ENCODE results near the gene PARP9. TPM values are rescaled to one million over a fixed set of nuclear protein-coding genes. Genes with fewer than 3 reads are reported as not detected.

Gene PARP9
- total and polyA plus RNA-seq, 2 of the 4 experiments (the other 2 are of a cell fraction) = 6.7 to 7.7 TPM

GRCh38 chr3:122555275-122556071 lies 8.6 kb downstream of the PARP9 start:
- TF ChIP-seq RAD21 (IDR thresholded peaks at IDR 0.05; ENCODE audit: low read length) (no peak), RFX5 (IDR thresholded peaks at IDR 0.05; ENCODE audit: low read depth, low read length) (no peak), MXI1 (IDR thresholded peaks at IDR 0.05; ENCODE audit: borderline replicate concordance, low read depth, low read length) (no peak), MAFK (IDR thresholded peaks at IDR 0.05; ENCODE audit: low read depth, low read length) (peak; percentile 84), BHLHE40 (IDR thresholded peaks at IDR 0.05; ENCODE audit: low read depth, low read length) (no peak), SMC3 (IDR thresholded peaks at IDR 0.05; ENCODE audit: low read depth, low read length) (no peak), POLR2A (IDR thresholded peaks at IDR 0.05; ENCODE audit: low read depth, low read length) (no peak), CEBPB (IDR thresholded peaks at IDR 0.05; ENCODE audit: low read depth, low read length) (no peak)
- Histone ChIP-seq H4K20me1 (ENCODE audit: insufficient read depth, low read length) (no peaks in the 10 kb centered on the region), H2BK15ac (ENCODE audit: low read depth, low read length) (no peak overlapping the region), H3K9ac (ENCODE audit: low read depth, low read length) (no peak overlapping the region), H2BK5ac (ENCODE audit: low read depth, low read length, poor library complexity, severe bottlenecking) (no peak overlapping the region), H3K27me3 (ENCODE audit: control insufficient read depth, insufficient read depth, low read length) (no peaks in the 10 kb centered on the region), H4K91ac (ENCODE audit: insufficient read depth, low read depth, low read length) (no peak overlapping the region), H2BK120ac (ENCODE audit: low read depth, low read length) (no peak overlapping the region), H3K4me3 (ENCODE audit: insufficient read depth, low read depth, low read length) (no peak overlapping the region), H3K56ac (ENCODE audit: extremely low read depth, insufficient read depth, low read length) (no peak overlapping the region), H3K36me3 (ENCODE audit: control insufficient read depth, insufficient read depth, low read length) (peaks cover 22% of the 10 kb centered on the region; the same call in 1 of the 2 replicates), H3K23ac (ENCODE audit: low read depth, low read length) (no peak overlapping the region), H3K18ac (ENCODE audit: low read depth, low read length) (no peak overlapping the region), H3K14ac (replicated peaks; ENCODE audit: low read depth, low read length) (no peak overlapping the region), H3K27ac (ENCODE audit: insufficient read depth, low read length) (no peak overlapping the region), H3K79me1 (ENCODE audit: low read depth in 1 of 2, low read length in 2 of 2) (no peaks in the 10 kb centered on the region), H3K9me1 (ENCODE audit: insufficient read depth, low read length) (peaks cover 7% of the 10 kb centered on the region; the same call in 1 of the 2 replicates), H3K9me3 (ENCODE audit: control insufficient read depth, insufficient read depth, low read length) (no peaks in the 10 kb centered on the region), H2AFZ (replicated peaks; ENCODE audit: low read length, poor library complexity) (no peak overlapping the region), H3K4ac (ENCODE audit: low read depth, low read length) (no peak overlapping the region), H4K8ac (ENCODE audit: low read depth in 2 of 2, low read length in 2 of 2) (no peak overlapping the region), H4K5ac (ENCODE audit: low read depth, low read length) (no peak overlapping the region), H2AK9ac (replicated peaks; ENCODE audit: low read depth, low read length, poor library complexity) (no peak overlapping the region), H2BK20ac (ENCODE audit: low read depth, low read length) (no peak overlapping the region), H3K4me2 (ENCODE audit: low read depth, low read length) (no peak overlapping the region), H2AK5ac (ENCODE audit: low read depth, low read length) (no peak overlapping the region), H3K4me1 (ENCODE audit: control insufficient read depth, insufficient read depth, low read length) (peaks cover 3% of the 10 kb centered on the region; the same call in 1 of the 2 replicates)
- intact Hi-C loops (cut with micrococcal nuclease) (no loop called here), in situ Hi-C loops (cut with MboI; ENCODE audit: low sequenced_read_pairs) (loop anchor here (5.0 kb wide), 1 partner anchor 122 kb away; no protein-coding TSS in a partner anchor), dilution Hi-C loops (cut with HindIII; ENCODE audit: low sequenced_read_pairs, unreplicated experiment) (no loop called here)
- no TSS peak for BruUV-seq (replicated peaks)
- ChIA-PET CTCF (no interaction called here), POLR2A (ENCODE audit: unreplicated experiment) (interaction anchor here (0.7 kb wide), 1 partner anchor 349 kb away, joined by 12 read pairs; no protein-coding TSS in a partner anchor)
- peak; percentile 57 for DNase-seq
- 100% methylated on average over 2 of the region's 6 CpGs; no CpG with 5 or more reads in 1 of the 2 experiments for WGBS, 2 experiments (ENCODE audit: extremely low coverage in 2 of 2, insufficient read length in 1 of 2)
- peak; percentile 79 for ATAC-seq (ENCODE audit: low read depth)

All from IMR-90 (cell line).